NAMALWA (cell line): ENCODE results near the gene SREBF2.
"Not testable (repeated sequence)": the region's sequence is repeated elsewhere in the genome, so short reads cannot be mapped to it uniquely, and the experiment has no call there.

Source experiments
- DNase-seq: peaks from one replicate; pipeline ENCODE4 v3.0.0-alpha.2; 2015; ENCODE audit warnings: low spot score

SREBF2 gene

DNA sequence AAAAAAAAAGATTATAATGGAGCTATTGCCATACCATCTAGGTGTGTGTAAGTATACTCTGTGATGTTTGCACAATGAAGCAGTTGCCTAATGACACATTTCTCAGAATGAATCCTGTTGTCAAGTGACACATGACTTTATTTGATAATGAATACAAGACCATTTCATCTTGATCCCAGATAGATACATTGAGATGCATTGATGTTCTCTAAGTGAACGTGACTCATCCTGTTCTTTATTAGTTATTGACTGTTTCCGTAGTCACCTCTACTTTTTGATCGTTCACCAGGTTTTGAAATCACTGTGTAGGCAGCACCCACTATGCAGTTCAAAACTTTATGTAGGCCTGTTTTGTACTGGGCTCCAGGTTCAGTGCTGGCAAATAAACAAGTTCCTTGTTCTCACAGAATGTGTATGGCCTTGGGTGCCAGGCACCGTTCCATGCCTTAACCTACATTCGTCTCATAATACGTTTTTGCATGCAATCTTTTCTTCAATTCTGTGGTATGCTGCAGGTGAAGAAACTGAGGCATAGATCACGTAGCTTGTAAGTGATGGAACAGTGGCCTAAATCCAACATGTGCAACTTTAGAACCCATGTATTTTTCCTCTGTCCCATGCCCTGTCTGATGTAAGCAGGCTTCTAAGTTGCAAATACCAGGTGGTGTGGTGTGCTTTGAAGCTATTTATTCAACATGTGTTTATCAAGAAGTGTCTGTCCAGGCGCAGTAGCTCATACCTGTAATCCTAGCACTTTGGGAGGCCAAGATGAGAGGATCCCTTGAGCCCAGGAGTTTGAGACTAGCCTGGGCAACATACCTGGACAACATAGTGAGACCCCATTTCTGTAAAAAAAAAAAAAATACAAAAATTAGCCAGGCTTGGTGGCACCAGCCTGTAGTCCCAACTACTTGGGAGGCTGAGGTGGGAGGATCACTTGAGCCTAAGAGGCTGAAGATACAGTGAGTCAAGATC, 10.4 kb downstream of the SREBF2 start:
- peak; percentile 63 for DNase-seq

DNA sequence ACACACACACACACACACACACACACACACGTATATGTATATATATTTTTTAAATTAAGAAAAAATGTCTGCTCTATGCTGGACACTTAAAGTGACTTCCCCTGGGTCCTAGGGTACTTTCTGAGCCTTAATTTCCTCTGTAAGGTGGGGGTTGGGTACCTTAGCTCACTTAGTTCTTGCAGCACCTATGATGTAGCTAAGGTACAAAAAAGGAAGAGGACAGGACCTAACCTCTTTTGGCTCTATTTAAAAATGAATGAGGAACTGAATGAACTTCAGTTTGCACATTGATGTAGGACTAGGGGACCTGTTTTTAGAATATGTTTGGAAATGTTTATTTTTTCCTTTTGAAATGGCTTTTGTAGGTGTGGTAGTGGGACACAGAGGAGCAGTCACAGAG, 11.1 kb downstream of the SREBF2 start:
- DNase-seq = no peak

DNA sequence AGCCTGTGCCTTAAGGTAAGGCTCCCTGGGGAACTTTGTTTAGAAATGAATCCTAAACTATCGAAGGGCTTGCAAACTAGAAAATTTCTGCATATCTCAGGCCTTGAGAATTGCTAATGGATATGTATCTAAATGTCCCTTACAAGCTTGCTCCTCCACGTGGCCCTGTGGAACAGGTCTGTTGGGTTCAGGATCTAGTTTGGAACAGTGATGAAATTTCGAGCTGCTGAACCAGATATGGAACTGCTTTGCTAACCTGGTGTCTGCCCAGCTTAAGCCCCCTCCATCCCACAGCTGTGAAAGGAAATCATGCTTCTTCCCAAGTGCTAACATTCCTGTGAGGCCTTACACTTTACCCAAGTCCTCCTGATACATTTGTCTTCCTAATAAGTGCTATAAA, 11.6 kb downstream of the SREBF2 start:
- DNase-seq = no peak

DNA sequence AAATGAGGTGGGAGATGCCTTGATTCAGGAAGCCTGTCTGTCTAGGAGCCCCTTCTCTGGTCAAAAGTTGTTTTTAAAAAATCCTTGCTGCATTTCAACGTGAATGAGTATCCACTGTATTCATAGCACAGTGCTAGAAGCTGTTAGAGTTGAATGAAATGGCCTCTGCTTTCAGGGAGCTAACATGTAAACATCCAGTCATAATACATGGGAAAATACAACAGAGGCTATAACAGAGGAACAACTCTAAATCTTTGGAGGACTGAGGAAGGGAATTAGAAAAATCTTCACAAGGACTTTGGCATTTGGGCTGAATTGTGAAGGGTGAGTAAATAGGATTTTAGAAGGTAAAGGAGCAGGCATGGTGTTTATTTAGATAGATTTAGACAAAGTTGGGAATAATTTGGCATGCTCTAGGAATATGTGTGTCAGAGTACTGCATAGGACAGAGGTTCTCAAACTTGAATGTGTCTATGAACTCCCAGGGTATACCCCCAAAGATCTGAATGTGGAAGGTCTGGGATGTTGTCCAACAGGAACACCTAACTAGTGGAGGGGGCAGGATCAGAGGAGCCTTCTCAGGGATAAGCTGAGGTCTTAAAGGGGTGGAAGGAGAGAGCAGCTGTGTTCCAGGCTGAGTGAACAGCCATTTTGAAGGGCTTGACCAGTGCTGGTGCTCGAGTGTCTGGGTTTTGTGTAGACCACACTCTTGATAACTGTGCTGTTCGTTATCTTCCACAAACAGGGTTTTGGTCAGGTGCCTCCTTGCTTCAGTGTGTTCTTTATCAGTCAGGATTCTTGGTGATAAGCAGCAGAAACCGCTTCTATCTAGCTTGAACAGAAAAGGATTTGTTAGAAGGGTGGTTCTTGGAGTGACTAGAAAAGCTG, 12.7 kb downstream of the SREBF2 start:
- no peak for DNase-seq

DNA sequence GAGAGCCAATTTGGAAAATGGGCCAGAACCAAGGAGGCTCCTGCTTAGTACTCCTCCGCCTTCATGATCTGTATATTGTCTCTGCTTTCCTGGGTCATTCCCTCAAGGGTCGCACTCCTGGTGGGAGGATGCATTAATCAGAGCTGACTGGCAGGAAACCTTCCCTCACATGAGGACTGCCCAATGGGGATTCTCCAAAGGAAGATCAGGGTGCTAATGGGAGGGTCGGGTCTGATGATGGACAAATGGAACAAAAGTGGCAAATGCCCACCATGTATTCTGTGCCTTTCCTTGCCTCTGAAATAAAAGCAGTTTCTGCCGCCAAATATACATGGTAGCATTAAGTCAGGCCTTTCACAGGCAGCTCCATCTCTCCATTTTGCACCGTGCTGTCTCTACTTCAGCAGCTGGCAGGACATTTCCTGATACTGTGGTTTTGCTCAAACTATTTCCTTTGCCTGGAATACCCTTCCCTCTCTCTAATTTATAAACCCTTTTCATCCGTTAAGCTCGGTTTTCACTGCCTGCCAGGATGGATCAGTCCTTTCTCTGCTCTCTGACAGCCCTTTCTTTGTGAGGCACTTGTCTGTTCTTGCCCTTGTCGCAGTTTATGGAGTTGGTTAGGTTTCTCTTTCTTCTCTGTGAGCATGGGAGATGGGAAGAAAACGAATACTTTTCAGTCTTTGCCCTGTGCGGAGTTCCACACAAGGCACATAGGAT, 13.5 kb downstream of the SREBF2 start:
- DNase-seq = no peak

DNA sequence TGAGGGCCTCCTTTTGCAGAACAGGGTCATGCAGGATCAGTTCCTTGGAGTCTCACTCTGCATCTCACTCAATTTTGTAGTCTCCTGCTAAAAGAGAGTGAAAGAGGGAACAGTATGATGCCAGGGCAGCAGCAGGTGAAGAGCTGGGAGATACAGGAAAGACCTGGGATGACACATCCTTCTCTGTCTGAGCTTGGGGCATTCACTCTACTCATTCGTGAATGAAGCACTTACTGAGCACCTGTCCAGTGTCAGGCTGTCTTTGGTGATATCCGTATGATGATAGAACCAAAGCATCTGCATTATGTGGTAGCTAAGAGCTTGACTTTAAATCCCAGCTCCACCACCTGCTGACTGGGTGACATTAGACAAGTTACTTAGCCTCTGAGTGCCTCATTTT, 14.4 kb downstream of the SREBF2 start:
- no peak for DNase-seq

DNA sequence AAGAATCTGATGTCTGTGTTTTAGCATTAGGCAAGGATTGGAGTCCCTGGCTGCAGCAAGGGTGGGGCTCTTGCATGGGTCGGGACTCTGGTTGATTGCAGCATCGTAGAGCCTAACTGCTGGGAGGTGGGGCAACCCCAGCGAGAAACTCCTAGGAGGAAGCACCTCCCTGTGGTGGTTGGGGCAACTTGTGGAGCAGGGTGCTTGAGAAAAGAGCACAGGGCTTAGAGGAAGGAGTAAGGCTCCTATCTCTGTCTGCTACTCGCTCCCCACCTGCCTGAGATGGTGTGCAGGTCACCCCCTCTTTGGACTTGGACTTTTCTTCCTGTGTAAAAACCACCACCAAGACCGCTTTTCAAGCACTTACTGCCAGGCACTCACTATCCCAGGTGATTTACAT, 15.6 kb downstream of the SREBF2 start:
- no peak for DNase-seq

DNA sequence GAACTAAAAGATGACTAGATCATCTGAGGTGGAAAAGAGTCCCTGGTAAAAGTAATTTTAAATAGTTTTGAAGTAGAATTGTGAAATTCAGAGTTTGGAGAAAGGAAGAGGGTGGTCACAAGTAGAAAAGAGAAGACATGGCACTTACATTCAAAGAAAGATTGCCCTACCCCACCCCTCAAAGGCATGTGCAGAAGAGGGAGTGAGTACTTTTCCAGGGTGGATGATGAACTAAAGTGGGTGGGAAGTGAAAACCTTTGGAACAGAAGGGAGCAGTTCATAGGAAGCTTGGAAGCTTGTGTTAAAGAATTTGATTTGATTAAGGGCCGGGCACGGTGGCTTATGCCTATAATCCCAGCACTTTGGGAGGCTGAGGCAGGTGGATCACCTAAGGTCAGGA, 23.6 kb downstream of the SREBF2 start:
- no peak for DNase-seq

DNA sequence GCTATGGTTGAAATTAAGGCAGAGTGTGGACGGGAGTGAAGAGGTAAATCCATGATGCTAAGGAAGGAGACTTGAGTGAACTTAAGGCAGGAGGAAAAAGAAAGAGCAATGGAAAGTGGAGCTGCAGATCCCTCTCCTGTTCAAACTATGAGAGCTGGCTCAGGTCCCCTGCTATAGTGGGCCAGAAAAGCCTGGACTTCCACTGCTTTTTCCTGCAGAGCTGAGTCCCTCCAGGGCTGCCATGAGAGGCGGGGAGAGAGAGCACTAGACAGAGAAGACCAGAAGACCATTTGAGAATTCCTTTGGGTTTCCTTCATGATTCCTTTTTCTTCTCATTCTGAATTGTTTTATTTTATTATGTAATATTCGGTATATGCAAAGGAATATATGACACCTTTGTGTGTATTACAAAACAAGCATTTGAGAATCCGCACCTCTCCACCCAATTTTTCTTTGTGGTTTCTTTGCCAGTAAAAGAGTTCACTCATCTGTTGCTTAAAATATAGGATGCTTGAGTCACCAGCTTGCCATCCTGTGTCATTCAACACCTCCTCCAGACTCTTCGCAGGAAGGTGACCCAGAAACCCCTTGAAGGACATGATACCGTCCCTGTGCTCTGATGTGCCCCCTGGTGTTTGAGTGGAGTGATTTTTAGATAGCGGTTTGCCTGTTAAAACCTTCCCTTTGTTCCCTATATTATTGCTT, 24.4 kb downstream of the SREBF2 start:
- DNase-seq = peak; percentile 89

DNA sequence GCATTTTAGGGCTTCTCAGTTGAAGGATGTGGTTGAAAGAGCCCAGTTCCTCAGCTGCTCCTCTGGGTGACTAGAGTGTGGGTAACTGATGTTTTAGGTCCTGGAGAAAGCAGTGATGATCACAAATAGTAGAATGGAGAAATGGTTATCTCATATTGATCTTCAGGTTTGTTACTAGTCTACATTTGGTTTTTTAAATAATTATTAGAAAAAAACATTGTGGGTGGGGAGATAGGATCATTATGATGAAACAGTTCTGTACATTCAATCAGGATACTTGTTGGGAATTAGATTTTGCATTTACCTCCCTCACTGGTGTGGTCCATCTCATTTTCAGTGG, 24.9 kb downstream of the SREBF2 start:
- no peak for DNase-seq

DNA sequence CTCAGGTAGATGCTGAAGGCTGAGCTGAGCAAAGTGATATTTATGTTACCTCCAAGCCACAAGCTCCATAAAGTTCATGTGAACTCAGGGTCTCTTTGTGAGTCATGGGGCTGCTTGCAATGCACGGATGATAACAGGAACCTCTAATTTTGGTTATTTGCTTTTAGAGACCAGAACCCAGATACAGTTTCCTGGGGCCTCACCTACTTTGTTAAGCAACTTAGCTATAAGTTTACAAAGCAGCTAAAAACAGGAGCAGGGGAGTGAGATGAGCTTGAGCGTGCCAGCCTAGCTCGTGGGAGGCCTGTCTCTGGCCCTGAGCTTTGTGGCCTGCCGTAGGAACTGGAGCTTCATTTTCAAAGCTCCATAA, 29.2 kb downstream of the SREBF2 start:
- DNase-seq = peak; percentile 79

DNA sequence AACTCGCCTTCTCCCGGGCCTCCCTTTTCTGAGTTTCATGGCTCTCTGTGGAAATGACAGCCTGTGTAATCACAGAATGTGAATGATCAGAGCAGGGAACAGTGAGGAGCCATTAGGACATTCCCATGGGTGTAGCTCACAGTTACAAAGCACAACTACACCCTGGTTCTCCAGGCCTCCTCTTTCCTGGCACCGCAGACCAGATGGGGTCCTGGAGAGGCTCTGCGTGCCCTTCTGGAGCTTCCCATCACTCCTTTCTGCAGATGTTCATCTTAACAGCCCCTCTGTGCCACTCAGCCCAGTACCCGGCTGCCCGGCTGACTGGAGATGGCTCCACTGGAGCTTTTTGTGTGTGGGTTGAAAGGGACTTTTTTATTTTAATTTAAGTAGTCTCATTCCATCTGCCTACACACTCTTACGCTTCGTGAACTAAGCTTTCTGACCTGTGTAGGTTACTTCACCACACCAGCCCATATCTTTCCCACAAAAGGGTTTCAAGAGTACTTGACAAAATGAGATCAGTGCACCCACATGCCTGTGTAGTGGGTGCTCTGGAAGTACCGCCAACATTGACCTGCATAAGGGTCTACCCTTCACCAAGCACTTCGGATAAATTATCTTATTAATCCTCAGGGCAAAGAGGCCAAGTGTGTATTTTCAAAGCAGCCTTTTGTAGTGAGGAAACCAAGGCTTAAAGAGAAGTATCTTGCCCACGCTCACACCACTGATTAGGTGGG, 29.8 kb downstream of the SREBF2 start:
- peak; percentile 40 for DNase-seq

DNA sequence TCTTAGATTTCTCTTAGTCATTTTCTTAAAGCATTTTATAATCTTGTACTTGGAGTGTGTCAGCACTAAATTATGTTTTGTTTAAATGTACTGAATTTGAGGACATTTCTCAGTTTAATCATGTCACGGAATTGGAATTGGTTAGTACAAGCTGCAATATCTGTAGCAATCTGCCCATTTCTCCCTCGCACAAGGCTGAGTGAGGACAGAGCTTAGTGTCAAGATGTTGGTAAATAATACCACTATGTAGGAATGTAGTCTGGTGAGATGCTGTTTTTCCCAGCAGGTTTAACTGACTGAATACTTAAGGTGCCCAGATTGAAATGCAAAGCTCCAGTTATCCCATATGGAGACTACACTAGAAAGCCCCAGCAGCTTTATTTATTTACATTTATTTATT, 30.6 kb downstream of the SREBF2 start:
- no peak for DNase-seq

DNA sequence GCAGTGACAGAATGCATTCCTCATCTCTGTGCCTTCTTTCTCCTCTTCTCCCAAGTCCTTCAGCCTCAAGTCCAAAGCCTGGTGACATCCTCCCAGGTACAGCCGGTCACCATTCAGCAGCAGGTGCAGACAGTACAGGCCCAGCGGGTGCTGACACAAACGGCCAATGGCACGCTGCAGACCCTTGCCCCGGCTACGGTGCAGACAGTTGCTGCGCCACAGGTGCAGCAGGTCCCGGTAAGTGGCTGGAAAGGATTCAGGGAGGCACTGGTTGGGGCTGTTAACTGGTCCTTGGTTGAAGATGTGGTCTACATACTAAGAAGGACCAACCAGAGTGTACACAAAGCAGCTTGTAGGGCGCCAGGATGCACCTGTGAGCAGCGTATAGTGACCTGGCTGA, 35.7 kb downstream of the SREBF2 start:
- no peak for DNase-seq

DNA sequence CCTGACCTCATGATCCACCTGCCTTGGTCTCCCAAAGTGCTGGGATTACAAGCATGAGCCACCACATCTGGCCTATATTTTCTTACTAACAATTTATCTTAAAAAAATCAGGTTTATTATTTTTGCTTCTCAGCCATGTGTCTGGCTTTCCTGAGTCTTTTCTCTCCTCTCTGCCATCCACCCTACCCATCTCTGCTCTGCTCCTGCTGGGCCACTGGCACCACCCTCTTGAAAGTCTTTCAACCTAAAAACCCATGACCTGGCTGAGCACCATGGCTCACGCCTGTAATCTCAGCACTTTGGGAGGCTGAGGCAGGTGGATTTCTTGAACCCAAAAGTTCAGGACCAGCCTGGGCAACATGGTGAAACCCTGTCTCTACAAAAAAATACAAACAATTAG, 37.2 kb downstream of the SREBF2 start:
- not testable (repeated sequence) for DNase-seq

DNA sequence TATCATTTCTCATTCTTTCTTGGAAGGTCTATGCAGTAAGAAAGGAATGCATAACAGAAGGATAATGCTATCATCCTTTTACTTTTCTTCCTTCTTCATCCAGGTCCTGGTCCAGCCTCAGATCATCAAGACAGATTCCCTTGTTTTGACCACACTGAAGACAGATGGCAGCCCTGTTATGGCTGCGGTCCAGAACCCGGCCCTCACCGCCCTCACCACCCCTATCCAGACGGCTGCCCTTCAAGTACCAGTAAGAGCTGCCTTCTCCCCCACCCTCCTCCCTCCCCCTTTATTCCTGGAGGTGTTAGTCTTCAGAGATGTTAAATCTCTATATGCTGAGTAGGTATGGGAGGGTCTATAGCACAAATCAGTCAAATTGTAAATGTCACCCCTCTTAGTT, 37.9 kb downstream of the SREBF2 start:
- no peak for DNase-seq

DNA sequence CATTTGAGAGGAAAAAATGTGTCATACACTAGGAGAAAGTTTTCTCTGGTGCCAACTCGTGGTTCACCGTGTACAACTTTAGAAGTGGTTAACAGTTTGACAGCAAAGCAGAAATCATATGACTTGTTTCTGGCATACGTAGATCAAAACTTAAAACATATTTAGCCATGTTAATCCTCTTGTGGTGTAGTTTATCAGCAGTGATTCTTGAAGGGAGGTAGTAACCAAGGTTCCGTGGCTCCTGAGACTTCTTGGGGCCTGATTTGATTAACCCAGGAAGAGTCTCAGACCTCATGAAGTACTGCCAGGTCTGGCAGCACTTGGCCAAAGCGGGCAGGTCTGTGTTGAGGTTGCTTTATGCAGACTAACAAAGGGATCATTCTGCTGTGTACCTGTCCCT, 40.5 kb downstream of the SREBF2 start:
- DNase-seq = no peak

DNA sequence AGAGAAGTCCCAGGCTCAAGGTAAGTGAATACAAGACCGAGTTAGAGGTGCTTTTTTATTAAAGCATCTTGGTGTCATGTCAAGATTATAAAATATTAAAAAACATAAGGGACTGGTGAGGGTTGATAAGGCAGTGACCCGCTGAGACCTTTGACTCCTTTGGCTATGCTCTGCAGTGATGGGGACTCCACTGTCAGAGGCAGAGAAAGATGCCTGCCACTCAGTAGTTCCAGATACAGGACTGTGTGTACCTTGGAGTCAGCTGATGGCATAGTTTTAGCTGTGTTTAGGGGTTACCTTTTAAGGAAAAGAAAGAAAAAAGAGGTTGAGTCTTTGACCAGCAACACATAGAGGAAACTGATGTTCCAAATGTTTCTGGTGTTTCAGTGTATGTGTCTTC, 41.2 kb downstream of the SREBF2 start:
- DNase-seq = no peak

DNA sequence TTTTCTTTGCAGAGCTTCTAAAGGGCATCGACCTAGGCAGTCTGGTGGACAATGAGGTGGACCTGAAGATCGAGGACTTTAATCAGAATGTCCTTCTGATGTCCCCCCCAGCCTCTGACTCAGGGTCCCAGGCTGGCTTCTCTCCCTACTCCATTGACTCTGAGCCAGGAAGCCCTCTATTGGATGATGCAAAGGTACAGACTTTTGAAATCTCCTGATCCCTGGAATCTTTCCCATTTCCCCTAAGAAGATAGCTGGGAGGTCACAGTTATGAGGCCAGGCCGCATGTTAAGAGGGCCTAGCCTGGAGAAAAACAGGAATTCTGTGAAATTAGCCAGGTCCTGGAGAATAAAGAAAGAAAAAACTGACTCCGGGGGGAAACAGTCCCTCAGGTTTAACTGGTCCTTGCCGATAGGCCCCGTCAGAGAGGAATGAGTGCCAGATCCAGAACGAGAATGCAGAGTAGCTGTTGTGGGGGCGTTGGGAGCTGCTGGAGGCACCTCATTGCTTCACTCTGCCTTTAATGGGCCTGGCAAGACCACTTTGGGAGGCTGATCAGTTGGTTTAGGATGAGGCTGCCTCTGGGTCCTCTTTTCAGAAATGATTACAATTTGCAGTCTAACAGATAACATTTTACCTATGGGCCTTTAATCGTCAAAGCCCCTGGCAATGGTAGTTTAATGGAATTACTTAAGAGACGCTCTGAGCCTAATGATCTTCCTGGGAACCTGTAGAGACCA, 42.8 kb downstream of the SREBF2 start:
- DNase-seq = no peak

DNA sequence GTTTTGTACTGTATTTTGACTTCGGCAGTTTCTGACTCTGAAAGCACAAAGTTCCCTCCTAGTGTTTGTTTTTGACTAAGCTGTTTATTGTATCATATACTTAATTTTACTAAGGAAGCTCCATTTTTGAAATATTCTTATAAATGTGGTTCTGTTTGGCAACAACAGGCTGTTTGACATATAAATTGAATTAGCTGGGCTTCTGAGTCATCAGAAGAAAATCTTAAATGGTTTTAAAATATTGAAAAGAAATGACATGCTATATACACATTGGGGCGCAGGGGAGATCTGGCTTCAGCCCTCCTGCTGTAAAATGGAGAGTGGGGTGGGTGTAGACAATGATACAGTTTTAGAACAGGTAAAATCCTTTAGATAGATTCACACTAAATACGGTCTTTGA, 43.4 kb downstream of the SREBF2 start:
- DNase-seq = no peak

DNA sequence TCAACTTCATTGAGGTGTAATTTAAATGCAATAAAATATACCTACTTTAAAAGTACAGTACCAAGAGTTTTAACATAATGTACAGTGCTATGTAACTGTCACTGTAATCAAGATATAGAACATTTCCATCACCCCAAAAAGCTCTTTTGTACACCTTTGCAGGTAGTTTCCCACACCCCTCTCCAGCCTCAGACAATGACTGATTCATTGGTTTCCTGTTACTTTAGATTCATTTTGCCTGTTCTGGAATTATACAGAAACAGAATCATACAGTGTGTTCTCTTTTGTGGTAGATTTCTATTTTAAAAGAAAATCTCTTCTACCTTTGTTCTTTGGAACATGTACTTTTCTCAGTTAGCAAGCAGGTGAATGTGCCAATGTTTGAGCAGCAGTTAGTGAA, 43.8 kb downstream of the SREBF2 start:
- no peak for DNase-seq
